Mammary epithelial cell (primary cell): ENCODE measurements around the gene ZDHHC9.

ENCODE experiments used
- EZH2 ChIP-seq: IDR thresholded peaks from 2 replicates; pipeline ENCODE4 v1.6.1; 2012; ENCODE audit warnings: low read length, inconsistent platforms, borderline replicate concordance
- TF ChIP-seq, protein P1 (sequence below), 2 donors: IDR thresholded peaks in 1 of 2; conservative IDR thresholded peaks in 1 of 2; 2 replicates each; pipeline ENCODE4 v1.5.1; 2011 to 2012; ENCODE audit warnings: inconsistent platforms in 2 of 2, low read length in 2 of 2, mild to moderate bottlenecking in 2 of 2, control low read depth in 1 of 2, low read depth in 1 of 2; ENCODE audit not compliant: insufficient read depth in 1 of 2; ENCODE audit errors: extremely low read depth in 1 of 2

DNA sequence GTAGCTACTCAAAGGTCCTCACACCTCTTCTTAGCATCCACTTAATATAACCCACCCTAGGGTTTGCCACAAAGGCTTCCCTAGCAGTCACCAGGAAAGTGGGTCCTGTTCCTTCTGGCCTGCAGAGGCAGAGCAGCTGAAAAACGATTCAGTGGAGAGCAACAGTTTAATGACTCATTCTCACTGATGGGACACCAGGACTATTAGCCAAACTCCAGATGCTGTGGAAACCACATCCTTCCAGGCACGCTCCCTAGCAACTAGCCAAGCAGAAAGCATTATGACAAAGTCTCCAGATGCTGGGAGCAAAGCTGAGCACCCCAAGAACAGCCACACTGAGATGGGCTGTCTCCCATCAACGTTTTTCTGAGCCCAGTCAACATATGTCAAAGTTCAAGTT is 32.0 kb upstream of the ZDHHC9 start:
- TF ChIP-seq, protein P1, sequence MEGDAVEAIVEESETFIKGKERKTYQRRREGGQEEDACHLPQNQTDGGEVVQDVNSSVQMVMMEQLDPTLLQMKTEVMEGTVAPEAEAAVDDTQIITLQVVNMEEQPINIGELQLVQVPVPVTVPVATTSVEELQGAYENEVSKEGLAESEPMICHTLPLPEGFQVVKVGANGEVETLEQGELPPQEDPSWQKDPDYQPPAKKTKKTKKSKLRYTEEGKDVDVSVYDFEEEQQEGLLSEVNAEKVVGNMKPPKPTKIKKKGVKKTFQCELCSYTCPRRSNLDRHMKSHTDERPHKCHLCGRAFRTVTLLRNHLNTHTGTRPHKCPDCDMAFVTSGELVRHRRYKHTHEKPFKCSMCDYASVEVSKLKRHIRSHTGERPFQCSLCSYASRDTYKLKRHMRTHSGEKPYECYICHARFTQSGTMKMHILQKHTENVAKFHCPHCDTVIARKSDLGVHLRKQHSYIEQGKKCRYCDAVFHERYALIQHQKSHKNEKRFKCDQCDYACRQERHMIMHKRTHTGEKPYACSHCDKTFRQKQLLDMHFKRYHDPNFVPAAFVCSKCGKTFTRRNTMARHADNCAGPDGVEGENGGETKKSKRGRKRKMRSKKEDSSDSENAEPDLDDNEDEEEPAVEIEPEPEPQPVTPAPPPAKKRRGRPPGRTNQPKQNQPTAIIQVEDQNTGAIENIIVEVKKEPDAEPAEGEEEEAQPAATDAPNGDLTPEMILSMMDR (conservative IDR thresholded peaks at IDR 0.05 in 1 of 2, IDR thresholded peaks at IDR 0.05 in 1 of 2; ENCODE audit: extremely low read depth in 1 of 2, insufficient read depth in 1 of 2, low read depth in 1 of 2, low read length in 2 of 2), result no peak
- no peak for TF ChIP-seq EZH2
